Measurements from ENCODE around the gene CDH13.

DNA sequence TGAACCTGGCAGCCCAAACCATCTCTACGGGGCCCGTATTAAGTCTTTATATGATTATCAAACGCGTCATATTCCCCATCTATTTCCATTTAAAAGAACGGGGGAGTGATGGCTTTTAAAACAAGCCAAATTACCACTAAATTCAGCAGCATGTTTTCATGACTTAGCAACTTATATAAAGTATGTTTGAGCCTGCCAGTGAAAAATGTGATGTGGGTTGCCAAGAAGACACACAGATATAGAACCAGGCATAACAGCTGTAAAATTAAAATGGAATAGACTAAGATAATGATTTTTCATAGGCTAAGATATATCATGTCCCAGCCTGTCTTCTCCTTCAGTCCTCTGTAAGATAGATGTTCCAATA is 1136.2 kb downstream of the CDH13 start:
- TF ChIP-seq, protein P1, sequence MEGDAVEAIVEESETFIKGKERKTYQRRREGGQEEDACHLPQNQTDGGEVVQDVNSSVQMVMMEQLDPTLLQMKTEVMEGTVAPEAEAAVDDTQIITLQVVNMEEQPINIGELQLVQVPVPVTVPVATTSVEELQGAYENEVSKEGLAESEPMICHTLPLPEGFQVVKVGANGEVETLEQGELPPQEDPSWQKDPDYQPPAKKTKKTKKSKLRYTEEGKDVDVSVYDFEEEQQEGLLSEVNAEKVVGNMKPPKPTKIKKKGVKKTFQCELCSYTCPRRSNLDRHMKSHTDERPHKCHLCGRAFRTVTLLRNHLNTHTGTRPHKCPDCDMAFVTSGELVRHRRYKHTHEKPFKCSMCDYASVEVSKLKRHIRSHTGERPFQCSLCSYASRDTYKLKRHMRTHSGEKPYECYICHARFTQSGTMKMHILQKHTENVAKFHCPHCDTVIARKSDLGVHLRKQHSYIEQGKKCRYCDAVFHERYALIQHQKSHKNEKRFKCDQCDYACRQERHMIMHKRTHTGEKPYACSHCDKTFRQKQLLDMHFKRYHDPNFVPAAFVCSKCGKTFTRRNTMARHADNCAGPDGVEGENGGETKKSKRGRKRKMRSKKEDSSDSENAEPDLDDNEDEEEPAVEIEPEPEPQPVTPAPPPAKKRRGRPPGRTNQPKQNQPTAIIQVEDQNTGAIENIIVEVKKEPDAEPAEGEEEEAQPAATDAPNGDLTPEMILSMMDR (IDR thresholded peaks at IDR 0.05; ENCODE audit: low read depth, low read length): no peak
- TF ChIP-seq EZH2phosphoT487 (IDR thresholded peaks at IDR 0.05; ENCODE audit: low read depth): no peak

Data from OCI-LY3 (cell line).